HepG2 (cell line): ENCODE measurements around the gene GSTM2. TPM values are rescaled to one million over a fixed set of nuclear protein-coding genes. Genes with fewer than 3 reads are reported as not detected.

Experiments used
- CAMTA2 ChIP-seq: sonication (generic); formaldehyde crosslinking; IDR thresholded peaks from 2 replicates; pipeline ENCODE4 v1.4.0; 2020; ENCODE audit warnings: mild to moderate bottlenecking, missing genetic modification reagents, borderline replicate concordance
- DNMT1 ChIP-seq: sonication (generic); formaldehyde crosslinking; IDR thresholded peaks from 2 replicates; pipeline ENCODE4 v1.5.1; 2020; ENCODE audit warnings: mild to moderate bottlenecking, missing genetic modification reagents
- ELF4 ChIP-seq: sonication (generic); formaldehyde crosslinking; IDR thresholded peaks from 2 replicates; pipeline ENCODE4 v1.5.0; 2020; ENCODE audit warnings: missing genetic modification reagents, mild to moderate bottlenecking, moderate library complexity, borderline replicate concordance
- HMGA1 ChIP-seq: sonication (generic); formaldehyde crosslinking; conservative IDR thresholded peaks from 2 replicates; pipeline ENCODE4 v1.4.0; 2020; ENCODE audit warnings: missing genetic modification reagents
- MED1 ChIP-seq: sonication (generic); formaldehyde crosslinking; IDR thresholded peaks from 2 replicates; pipeline ENCODE4 v1.4.0; 2020; ENCODE audit warnings: missing genetic modification reagents
- POGZ ChIP-seq: sonication (generic); formaldehyde crosslinking; IDR thresholded peaks from 2 replicates; pipeline ENCODE4 v1.4.0; 2020; ENCODE audit warnings: mild to moderate bottlenecking, missing genetic modification reagents
- REXO4 ChIP-seq: sonication (generic); formaldehyde crosslinking; IDR thresholded peaks from 2 replicates; pipeline ENCODE4 v1.8.0; 2022; ENCODE audit warnings: missing genetic modification reagents, mild to moderate bottlenecking, borderline replicate concordance
- TMF1 ChIP-seq: sonication (generic); formaldehyde crosslinking; IDR thresholded peaks from 2 replicates; pipeline ENCODE4 v1.8.1; 2022; ENCODE audit warnings: low read depth, missing genetic modification reagents
- ZC3H4 ChIP-seq: sonication (generic); formaldehyde crosslinking; IDR thresholded peaks from 2 replicates; pipeline ENCODE4 v1.4.0; 2020; ENCODE audit warnings: missing genetic modification reagents, borderline replicate concordance
- ZNF20 ChIP-seq: sonication (generic); formaldehyde crosslinking; IDR thresholded peaks from 2 replicates; pipeline ENCODE4 v1.4.0; 2020; ENCODE audit warnings: mild to moderate bottlenecking, moderate library complexity, missing genetic modification reagents
- ZNF563 ChIP-seq: sonication (generic); formaldehyde crosslinking; IDR thresholded peaks from 2 replicates; pipeline ENCODE4 v1.8.0; 2022; ENCODE audit warnings: mild to moderate bottlenecking, moderate library complexity, missing genetic modification reagents
- ZNF761 ChIP-seq: sonication (generic); formaldehyde crosslinking; conservative IDR thresholded peaks from 2 replicates; pipeline ENCODE4 v1.4.0; 2020; ENCODE audit warnings: mild to moderate bottlenecking, missing genetic modification reagents
- ZNF781 ChIP-seq: sonication (generic); formaldehyde crosslinking; IDR thresholded peaks from 2 replicates; pipeline ENCODE4 v1.5.1; 2020; ENCODE audit warnings: borderline replicate concordance, mild to moderate bottlenecking, missing genetic modification reagents; ENCODE audit errors: not compliant biosample characterization
- ZNF816 ChIP-seq: sonication (generic); formaldehyde crosslinking; IDR thresholded peaks from 2 replicates; pipeline ENCODE4 v1.8.0; 2022; ENCODE audit warnings: missing genetic modification reagents, mild to moderate bottlenecking, borderline replicate concordance
- polyA plus RNA-seq, 8 experiments: library from polyadenylated mRNA; depleted of rRNA in 3 of 8; stranded (reverse) in 7 of 8; unstranded in 1 of 8; fragments of >200 nt; fragmentation: Illumina TruSeq in 4 of 8; extraction: Trizol in 4 of 8; gene quantifications; 2 replicates each; pipeline versions ENCODE4 v1.2.1 to v1.2.3, GENCODE V29; 2011 to 2016; ENCODE audit warnings: low read depth in 4 of 8, missing spikeins in 1 of 8, mixed read lengths in 1 of 8; ENCODE audit not compliant: insufficient read depth in 1 of 8
- total RNA-seq, 5 experiments: library from RNA; depleted of rRNA; stranded (reverse); fragments of >200 nt; fragmentation: Illumina TruSeq; extraction: Trizol; gene quantifications; 2 replicates each; pipeline ENCODE4 v1.2.3, GENCODE V29; 2016; ENCODE audit warnings: low read depth in 1 of 5
- TF ChIP-seq, protein P1 (sequence below): IDR thresholded peaks from 2 replicates; pipeline ENCODE4 v1.6.1; 2016
- TF ChIP-seq, protein P2 (sequence below): sonication (generic); formaldehyde crosslinking; IDR thresholded peaks from 2 replicates; pipeline ENCODE4 v1.5.0; 2020; ENCODE audit warnings: mild to moderate bottlenecking, missing genetic modification reagents, borderline replicate concordance
- TF ChIP-seq, protein P3 (sequence below): sonication (generic); formaldehyde crosslinking; IDR thresholded peaks from 2 replicates; pipeline ENCODE4 v1.5.1; 2020; ENCODE audit warnings: missing genetic modification reagents, mild to moderate bottlenecking, borderline replicate concordance

GSTM2 gene
- total and polyA plus RNA-seq, 2 of the 13 experiments (the other 11 are each of a cell fraction or from before 2014, with no cell fraction given), result 7.0 to 15.0 TPM

DNA sequence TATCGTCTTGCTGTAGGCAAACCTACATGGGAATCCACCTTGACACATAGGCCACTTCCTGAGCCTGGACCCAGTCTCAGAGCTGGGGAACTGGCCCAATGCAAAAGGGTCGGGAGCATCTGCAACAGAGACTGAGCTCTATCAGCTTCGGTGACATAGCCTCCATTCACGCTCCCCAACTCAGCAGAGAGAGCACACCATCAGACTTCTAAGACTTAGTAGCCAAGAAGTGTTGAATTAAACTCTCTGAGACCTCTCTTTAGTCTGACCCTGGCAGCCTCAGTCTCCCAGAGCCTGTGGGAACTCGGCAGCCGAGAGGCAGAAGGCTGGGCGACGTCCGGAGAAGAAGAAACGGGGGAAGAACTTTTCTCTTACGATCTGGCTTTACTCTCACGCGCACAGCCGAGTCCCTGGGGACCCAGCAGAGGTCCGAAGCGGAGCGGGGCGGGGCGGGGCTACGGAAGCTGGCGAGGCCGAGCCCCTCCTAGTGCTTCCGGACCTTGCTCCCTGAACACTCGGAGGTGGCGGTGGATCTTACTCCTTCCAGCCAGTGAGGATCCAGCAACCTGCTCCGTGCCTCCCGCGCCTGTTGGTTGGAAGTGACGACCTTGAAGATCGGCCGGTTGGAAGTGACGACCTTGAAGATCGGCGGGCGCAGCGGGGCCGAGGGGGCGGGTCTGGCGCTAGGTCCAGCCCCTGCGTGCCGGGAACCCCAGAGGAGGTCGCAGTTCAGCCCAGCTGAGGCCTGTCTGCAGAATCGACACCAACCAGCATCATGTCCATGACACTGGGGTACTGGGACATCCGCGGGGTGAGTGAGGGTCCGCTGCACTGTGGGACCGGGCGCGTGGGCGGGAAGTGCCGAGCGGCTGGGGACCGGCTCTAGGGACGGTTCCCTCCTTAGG, 12.0 kb upstream of the GSTM2 start, which contains the start of gene GSTM4 (continued):
- TF ChIP-seq ZNF563 (peak; percentile 43), ZNF781 (CRISPR knock-in tag) (peak; percentile 38), ZNF816 (CRISPR knock-in tag) (no peak), ZNF20 (CRISPR knock-in tag) (no peak), MED1 (CRISPR knock-in tag) (peak; percentile 72), TMF1 (CRISPR knock-in tag) (peak; percentile 57; the same call in 1 of the 2 replicates), ELF4 (CRISPR knock-in tag) (no peak), ZNF761 (no peak), REXO4 (CRISPR knock-in tag) (no peak), POGZ (CRISPR knock-in tag) (peak; percentile 67; the same call in 1 of the 2 replicates), CAMTA2 (CRISPR knock-in tag) (peak; percentile 59; the same call in 1 of the 2 replicates), DNMT1 (0 out of 2 replicates have a peak, but pooled peaks have one; percentile 42), HMGA1 (CRISPR knock-in tag) (no peak), ZC3H4 (CRISPR knock-in tag) (no peak)
- TF ChIP-seq, protein P1, sequence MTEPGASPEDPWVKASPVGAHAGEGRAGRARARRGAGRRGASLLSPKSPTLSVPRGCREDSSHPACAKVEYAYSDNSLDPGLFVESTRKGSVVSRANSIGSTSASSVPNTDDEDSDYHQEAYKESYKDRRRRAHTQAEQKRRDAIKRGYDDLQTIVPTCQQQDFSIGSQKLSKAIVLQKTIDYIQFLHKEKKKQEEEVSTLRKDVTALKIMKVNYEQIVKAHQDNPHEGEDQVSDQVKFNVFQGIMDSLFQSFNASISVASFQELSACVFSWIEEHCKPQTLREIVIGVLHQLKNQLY (CRISPR knock-in tag), result no peak
- TF ChIP-seq, protein P2, sequence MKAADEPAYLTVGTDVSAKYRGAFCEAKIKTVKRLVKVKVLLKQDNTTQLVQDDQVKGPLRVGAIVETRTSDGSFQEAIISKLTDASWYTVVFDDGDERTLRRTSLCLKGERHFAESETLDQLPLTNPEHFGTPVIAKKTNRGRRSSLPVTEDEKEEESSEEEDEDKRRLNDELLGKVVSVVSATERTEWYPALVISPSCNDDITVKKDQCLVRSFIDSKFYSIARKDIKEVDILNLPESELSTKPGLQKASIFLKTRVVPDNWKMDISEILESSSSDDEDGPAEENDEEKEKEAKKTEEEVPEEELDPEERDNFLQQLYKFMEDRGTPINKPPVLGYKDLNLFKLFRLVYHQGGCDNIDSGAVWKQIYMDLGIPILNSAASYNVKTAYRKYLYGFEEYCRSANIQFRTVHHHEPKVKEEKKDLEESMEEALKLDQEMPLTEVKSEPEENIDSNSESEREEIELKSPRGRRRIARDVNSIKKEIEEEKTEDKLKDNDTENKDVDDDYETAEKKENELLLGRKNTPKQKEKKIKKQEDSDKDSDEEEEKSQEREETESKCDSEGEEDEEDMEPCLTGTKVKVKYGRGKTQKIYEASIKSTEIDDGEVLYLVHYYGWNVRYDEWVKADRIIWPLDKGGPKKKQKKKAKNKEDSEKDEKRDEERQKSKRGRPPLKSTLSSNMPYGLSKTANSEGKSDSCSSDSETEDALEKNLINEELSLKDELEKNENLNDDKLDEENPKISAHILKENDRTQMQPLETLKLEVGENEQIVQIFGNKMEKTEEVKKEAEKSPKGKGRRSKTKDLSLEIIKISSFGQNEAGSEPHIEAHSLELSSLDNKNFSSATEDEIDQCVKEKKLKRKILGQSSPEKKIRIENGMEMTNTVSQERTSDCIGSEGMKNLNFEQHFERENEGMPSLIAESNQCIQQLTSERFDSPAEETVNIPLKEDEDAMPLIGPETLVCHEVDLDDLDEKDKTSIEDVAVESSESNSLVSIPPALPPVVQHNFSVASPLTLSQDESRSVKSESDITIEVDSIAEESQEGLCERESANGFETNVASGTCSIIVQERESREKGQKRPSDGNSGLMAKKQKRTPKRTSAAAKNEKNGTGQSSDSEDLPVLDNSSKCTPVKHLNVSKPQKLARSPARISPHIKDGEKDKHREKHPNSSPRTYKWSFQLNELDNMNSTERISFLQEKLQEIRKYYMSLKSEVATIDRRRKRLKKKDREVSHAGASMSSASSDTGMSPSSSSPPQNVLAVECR (CRISPR knock-in tag), result peak; percentile 89
- TF ChIP-seq, protein P3, sequence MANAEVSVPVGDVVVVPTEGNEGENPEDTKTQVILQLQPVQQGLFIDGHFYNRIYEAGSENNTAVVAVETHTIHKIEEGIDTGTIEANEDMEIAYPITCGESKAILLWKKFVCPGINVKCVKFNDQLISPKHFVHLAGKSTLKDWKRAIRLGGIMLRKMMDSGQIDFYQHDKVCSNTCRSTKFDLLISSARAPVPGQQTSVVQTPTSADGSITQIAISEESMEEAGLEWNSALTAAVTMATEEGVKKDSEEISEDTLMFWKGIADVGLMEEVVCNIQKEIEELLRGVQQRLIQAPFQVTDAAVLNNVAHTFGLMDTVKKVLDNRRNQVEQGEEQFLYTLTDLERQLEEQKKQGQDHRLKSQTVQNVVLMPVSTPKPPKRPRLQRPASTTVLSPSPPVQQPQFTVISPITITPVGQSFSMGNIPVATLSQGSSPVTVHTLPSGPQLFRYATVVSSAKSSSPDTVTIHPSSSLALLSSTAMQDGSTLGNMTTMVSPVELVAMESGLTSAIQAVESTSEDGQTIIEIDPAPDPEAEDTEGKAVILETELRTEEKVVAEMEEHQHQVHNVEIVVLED (CRISPR knock-in tag), result peak; percentile 67; the same call in 1 of the 2 replicates
